Transverse colon (tissue), 3 donors: ENCODE results near the gene TBCD.

ENCODE experiments used
- POLR2A ChIP-seq: fragments of 450-650 bp; IDR thresholded peaks from one replicate; pipeline ENCODE4 v1.6.1; 2016; ENCODE audit warnings: antibody characterized with exemption, mild to moderate bottlenecking, moderate library complexity
- POLR2AphosphoS5 ChIP-seq, 3 donors: sonication (generic); formaldehyde crosslinking; IDR thresholded peaks; one replicate each; pipeline ENCODE4 v1.6.1; 2016; ENCODE audit warnings: antibody characterized with exemption in 3 of 3

GRCh38 chr17:82841921-82842596, 90.2 kb downstream of the TBCD start:
- TF ChIP-seq POLR2AphosphoS5 (IDR thresholded peaks at IDR 0.05): no peak
- no peak for TF ChIP-seq POLR2A
